ENCODE data around the gene CYTH1. TPM values are rescaled to one million over a fixed set of nuclear protein-coding genes. Genes with fewer than 3 reads are reported as not detected.

The CYTH1 gene
- total RNA-seq, 2 donors from 2014 or later = 54.6 to 68.9 TPM

DNA sequence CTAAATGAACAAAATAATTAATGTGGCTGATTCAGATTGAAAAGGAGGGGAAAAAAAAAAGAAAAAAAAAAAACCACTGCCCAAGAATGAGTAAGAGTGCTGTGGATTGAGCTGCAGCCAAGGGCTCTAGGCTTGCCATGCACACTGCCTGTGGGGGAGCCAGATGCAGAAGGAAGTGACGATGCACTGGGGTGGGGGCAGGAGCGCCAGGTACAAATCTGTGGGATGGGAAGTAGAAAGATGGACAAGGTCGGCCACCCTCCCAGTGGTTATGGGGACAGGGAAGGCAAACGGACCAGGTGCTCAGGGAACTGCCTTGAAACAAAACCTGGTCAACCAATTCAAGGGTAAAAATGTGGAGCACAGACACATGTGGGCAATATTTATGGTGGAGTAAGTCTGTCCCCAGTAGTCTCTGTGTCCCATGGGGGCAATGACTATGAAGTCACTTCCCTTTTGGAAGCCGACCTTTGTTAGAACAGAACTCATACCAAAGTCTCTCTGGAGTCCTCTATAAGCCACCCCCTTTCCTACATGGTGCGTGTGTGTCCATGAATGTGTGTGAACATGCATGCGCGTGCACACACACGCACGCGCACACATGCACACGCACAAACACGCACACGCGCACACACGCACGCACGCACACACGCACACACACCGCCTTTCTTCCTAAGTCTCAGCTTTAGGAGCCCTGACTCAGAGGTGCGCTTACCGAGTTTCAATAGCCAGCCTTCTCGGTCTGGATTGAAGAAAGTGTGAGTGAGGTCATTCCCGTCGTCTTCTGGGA lies 84.3 kb downstream of the CYTH1 start:
- no peak overlapping the region for H3K4me3 ChIP-seq
- no peak overlapping the region for H3K9ac ChIP-seq (ENCODE audit: low read depth in 2 of 2, low read length in 2 of 2)
- no peak for TF ChIP-seq CTCF (IDR thresholded peaks at IDR 0.05)
- H3K4me1 ChIP-seq = no peaks in the 10 kb centered on the region
- no peak overlapping the region for H3K27ac ChIP-seq
- intact Hi-C loops (cut with DNase I) = no loop called here
- no peak for DNase-seq
- H3K27me3 ChIP-seq = no peaks in the 10 kb centered on the region
- peaks cover 47% of the 10 kb centered on the region for H3K36me3 ChIP-seq
- H3K9me3 ChIP-seq = no peaks in the 10 kb centered on the region

DNA sequence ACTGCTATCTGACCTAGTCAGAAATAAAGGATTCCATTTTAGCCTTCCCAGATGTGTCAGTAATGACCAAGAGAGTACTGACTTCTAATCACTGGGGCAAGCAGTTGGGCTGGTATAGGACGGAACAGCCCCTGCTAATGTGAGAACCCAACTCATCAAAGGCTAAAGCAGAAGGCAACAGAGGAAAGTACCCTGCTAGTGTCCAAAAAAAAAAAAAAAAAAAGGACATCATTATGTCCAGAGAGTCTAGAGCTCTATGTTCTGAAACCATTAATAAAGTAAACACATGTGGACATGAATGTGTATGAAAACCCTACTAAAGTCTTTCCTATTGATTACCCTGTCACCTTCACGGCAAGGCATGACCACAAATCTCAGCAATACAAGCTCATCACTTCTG lies 85.0 kb downstream of the CYTH1 start:
- H3K9me3 ChIP-seq = no peaks in the 10 kb centered on the region
- no peak overlapping the region for H3K9ac ChIP-seq (ENCODE audit: low read depth in 2 of 2, low read length in 2 of 2)
- intact Hi-C loops (cut with DNase I) = no loop called here
- DNase-seq = no peak
- no peaks in the 10 kb centered on the region for H3K4me1 ChIP-seq
- peaks cover 41% of the 10 kb centered on the region for H3K36me3 ChIP-seq
- no peak for TF ChIP-seq CTCF (IDR thresholded peaks at IDR 0.05)
- no peaks in the 10 kb centered on the region for H3K27me3 ChIP-seq
- H3K27ac ChIP-seq = no peak overlapping the region
- H3K4me3 ChIP-seq = no peak overlapping the region

DNA sequence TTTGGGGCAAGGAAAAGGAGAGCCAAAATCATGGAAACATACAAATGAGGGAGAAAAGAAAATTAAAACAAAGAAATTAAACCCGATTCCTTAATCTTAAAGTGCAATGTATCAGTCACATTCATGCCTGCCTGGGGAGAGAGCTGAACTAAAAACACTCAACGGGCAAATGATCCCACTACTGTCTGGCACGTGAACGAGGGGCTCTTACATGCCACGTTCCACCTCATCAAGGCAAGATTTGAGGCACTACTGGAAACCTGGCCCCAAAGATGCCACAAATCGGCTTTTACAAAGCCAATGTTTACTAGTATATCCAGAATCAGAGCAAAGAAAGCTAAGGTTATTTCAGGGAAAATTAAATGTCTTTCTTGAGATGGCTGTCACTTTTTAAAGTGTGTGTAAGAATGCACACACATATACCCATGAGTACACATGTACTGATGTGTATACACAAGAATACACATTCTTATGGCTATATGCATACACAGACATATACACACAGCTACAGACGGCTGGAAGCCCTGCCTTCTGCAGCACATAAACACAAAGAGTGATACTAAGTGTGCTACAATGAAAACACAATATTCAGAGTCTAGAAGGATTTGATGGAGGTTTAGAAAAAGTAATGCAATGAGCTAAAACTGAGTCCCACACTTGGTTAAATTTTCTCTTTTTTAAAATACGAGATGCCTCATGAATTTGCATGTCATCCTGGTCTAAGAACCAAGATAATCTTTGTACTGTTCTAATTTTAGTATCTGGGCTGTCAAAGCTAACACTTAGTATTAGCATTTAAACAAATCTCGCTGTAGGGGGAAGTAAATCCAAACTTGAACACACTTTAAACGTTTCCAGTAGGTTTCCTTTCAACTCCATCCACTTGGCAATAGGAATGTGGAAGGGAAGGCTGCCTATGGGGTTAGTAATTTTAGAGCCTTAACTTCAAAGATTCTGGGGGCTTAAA lies 85.8 kb downstream of the CYTH1 start:
- Histone ChIP-seq H3K9ac (ENCODE audit: low read depth in 2 of 2, low read length in 2 of 2) (no peak overlapping the region), H3K9me3 (no peaks in the 10 kb centered on the region), H3K27me3 (no peaks in the 10 kb centered on the region), H3K4me1 (no peaks in the 10 kb centered on the region), H3K36me3 (peaks cover 37% of the 10 kb centered on the region), H3K4me3 (no peak overlapping the region), H3K27ac (no peak overlapping the region)
- TF ChIP-seq CTCF (IDR thresholded peaks at IDR 0.05) = no peak
- no peak for DNase-seq
- intact Hi-C loops (cut with DNase I) = no loop called here

DNA sequence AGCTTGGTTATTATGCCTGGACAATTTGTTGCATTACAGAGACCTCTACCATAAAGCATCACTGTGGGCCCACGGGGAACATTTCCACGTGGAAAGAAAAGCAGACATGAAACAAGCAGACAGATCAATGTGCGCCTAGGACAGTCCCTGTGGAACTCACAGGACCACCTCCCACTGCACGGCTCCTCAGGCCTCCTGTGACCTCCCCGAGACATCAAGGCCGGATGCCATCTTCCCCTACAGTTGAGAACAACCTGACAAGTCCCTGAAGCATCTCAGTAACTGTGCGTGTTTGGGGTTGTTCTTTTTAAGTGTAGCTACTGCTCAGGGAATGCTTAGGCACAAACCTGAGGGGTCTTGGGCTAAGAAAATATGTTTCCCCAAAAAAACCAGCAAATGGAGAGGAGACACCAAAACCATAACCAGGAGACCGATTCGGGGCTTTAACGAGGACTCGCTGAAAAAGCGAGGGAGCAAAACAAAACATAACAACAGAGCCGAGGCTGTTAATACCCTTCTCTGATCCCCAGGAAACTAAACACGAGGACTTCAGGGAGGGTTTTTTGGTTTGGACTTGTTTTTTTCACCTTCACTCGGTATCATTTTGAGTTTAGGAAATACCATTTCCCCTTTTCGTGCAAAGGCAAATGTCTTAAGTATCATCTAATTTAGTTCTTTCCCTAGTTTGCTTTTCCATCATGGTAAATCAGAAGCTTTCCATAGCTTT lies 87.1 kb downstream of the CYTH1 start:
- Histone ChIP-seq H3K4me3 (no peak overlapping the region), H3K9ac (ENCODE audit: low read depth in 2 of 2, low read length in 2 of 2) (no peak overlapping the region), H3K36me3 (peaks cover 34% of the 10 kb centered on the region), H3K9me3 (no peaks in the 10 kb centered on the region), H3K4me1 (no peaks in the 10 kb centered on the region), H3K27ac (no peak overlapping the region), H3K27me3 (no peaks in the 10 kb centered on the region)
- no peak for DNase-seq
- TF ChIP-seq CTCF (IDR thresholded peaks at IDR 0.05) = no peak
- intact Hi-C loops (cut with DNase I) = no loop called here

Measured in colonic mucosa (tissue), 4 donors.